SW480 (cell line): Measurements from ENCODE around the gene IRAK3.
"Not testable (repeated sequence)": the region's sequence is repeated elsewhere in the genome, so short reads cannot be mapped to it uniquely, and the experiment has no call there.

Experiments used
- DNase-seq: peaks from one replicate; pipeline ENCODE4 v3.0.0-alpha.2; 2016; ENCODE audit warnings: low spot score

IRAK3 gene

DNA sequence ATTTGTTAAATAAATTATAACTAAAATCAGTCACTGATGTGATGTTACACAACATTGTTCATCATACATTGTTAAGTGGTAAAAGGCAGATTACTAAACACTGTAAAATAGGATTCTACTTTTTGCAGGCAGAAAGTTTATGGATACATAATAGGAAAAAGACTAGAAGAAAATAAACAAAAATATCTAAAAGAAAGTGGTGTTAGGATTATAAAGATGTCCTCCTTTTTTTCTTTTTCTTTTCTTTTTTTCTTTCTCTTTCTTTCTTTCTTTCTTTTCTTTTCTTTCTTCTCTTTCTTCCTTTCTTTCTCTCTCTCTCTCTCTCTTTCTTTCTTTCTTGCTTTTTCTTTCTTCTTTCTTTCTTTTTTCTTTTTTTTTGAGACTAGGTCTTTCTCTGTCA, 73.7 kb downstream of the IRAK3 start:
- DNase-seq = no peak

DNA sequence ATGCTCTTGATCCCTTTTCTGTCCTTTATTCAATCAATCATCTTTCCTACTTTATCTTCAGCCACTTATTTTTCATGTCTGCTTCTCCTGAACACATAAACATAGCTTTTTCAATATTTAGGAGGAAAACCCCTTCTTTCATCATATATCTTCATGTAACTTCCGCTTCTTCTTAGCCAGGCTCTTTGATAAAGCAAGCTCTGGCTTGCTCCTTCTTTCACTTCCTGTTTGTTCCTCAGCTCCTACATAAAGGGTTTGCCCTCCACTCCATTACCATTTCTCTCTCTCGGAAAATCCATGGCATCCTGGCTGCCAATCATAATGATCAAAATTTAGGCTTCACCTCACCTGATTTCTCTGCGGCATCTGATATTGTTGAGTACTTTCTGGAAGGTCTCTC, 79.5 kb downstream of the IRAK3 start:
- DNase-seq = no peak

DNA sequence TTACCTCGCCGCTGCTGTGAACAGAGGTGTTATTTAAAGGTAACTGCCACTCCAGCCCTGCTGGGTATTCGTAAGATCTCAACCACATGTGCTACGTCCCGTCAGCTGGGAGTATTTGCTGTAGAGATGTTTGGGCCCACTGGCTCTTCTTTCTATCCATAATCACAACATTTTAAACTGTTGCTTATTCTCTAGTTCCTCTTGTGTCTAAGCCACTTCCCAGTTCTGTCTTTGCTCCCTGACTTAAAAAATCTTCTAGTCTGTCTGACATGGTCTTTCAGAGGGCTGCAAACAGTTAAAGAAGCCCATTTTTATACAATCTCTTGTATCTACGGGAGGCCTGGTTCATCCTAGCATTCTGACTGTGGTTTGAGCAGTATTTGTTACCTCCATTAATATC, 80.1 kb downstream of the IRAK3 start:
- no peak for DNase-seq

DNA sequence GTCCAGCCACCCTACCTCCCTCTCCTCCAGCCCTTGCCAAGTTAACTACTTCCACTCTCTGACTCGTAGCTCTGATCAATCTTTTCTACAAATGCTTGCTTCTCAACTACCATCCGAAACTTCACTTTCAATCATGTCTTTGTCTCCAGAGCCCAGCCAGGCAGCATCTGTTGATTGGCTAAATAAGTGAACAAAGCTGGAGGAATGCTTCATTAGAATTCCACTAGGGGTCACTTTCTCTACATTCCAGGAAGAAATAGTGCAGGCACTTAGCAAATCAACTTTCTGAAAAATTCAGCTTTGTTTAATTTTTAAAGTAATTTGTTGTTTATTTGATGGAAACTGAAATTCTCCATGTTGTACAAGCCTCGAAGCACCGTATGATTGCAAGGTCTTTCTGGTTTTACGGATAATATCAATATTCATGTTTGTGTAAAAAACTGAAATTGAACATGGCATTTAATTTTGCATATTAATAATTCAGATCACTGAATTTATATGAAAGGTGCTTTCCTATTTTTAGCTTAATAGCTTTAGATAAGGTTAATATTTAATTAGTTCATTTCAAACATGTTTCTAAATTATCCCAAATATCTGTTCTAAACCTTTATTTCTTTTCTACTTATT, 80.9 kb downstream of the IRAK3 start:
- DNase-seq = peak; percentile 39

DNA sequence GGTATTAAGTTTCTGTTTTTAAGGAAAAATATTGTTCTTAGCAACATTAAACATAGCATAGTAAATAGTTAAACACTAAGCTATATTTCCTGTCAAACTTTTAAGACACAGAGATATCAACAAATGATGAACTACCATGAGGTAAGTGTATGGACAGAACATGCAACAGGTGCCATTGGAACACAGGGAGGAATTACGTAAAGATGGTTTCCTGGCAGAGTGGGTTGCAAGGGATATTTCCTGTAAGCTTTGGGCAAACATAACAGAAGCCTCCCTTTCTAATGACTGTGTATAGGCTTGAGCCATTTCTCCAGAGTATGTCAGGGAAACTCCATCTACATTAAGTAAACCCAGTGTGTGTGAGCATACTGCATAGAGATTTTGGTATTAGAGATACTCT, 81.6 kb downstream of the IRAK3 start:
- DNase-seq = no peak

DNA sequence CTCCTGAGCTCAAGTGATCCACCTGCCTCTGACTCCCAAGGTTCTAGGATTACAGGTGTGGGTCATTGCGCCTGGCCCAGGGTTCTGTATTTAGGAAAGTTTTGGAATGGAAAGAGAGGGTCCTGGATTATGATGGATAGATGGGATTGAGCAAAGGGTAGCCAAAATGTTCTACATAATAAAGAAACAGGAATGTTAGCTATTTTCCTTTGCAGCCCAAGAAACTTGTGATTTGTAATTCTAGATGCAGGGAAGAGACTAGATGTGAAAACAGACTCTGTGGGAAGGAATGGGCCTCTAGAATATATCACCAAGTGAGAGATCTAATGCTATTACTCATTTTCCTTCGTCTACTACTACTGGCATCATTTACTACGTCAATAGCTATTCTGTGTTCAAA, 83.6 kb downstream of the IRAK3 start:
- no peak for DNase-seq

DNA sequence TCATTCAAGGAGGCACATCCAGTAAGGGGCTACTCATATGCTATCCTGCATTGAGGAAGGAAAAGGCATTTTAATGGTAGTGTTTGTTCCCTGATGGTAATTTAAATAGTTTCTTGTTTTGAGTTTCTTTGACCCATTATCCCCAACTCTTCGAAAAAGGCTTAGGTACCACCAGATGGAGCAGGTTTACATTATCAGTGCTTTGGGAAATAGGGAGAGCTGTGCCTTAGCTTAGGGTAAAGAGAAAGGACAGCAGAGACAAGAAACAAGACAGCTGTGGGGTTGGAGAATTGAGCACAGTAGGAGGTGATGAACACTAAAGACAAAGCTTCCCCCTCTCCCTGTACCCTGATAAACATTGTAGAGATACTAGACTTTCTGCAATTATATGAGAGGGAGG, 84.1 kb downstream of the IRAK3 start:
- no peak for DNase-seq

DNA sequence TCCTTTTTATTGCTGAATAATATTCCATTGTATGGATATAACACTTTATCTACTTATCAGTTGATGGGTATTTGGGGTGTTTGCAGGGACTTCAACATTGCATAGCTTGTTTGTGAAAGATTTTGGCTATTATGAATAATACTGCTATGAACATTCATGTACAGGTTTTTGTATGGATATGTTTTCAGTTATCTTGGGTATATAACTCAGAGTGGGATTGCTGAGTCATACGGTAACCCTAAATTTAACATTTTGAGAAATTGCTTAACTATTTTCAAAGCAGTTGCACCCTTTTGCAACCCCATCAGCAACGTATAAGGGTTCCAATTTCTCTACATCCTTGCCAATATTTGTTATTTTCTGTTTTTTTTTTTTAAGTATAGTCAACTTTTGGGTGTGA, 86.0 kb downstream of the IRAK3 start:
- no peak for DNase-seq

DNA sequence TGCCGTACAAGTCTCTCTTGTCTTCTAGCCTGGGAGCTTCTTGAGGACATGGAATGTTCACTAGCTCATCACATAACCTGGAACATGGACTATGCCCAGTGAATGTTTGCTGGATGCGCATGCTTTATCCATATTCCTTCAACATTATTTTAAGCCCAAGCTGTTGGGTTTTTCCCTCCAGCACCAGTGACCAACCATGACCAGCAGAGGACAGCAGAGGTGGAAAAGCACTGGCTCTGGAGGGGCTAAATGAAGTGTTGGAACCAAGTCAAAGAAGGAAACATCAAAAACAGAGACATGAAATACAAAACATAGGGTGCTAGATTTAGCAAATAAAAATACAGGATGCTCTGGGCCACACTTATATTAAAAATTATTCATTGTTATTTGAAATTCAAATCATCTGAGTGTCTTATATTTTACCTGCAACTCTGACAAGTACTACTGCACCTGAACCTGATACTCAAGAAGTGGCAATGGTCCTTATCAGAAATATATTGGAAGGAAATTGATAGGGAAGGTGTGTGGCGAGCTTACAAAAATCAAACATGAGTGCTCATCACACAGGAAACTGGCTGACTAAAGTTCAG, 90.2 kb downstream of the IRAK3 start:
- DNase-seq = peak; percentile 18

DNA sequence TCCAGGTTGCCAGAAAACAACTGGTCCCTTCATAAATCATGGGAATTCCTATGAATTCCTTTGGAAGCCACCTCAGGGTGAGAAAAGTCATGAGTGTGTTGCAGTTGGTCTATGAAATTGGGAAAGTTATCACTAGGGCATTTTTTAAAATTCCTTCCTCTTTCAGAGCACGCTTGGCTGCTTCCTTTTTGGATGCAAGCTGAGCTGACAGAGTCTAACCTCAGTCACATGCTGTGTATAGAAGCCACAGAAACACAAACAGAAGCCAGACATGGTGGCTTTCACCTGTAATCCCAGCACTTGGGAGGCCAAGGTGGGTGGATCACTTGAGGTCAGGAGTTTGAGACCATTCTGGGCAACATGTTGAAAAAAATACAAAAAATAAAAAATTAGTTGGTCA, 91.5 kb downstream of the IRAK3 start:
- no peak for DNase-seq

DNA sequence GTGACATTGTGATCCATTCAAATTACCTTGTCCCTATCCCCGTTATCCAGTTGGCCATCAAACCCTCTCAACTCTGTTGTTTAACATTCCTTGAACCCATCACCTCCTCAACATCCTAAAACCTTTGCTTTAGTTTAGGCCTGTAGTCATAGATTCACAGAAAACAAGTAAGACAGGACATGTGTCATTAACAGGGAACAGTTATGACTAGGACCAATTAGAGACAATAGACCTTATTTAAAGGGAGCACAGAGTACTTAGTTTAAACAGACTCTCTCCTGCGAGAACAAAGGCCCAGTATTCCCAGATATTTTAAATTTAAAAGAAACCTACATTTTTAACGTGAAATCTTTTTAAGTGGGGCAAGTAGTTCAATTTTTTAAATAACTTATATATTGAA, 93.2 kb downstream of the IRAK3 start:
- no peak for DNase-seq

DNA sequence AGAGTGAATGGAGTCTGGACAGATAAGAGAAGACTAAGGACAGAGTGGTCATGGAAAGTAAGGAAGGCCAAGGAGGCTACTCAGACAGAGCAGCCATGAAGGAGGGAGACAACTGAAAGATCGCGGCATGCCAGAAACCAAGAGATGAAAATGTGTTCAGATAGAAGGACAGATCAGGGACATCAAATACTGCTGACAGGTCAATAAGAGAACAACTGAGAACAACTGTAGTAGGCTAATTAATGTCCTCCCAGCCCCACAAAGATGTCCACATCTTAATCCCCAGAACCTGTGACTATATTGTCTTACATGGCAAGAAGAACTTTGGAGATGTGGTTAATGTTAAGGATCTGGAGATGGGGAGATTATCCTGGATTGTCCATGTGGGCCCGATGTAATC, 98.3 kb downstream of the IRAK3 start:
- no peak for DNase-seq

DNA sequence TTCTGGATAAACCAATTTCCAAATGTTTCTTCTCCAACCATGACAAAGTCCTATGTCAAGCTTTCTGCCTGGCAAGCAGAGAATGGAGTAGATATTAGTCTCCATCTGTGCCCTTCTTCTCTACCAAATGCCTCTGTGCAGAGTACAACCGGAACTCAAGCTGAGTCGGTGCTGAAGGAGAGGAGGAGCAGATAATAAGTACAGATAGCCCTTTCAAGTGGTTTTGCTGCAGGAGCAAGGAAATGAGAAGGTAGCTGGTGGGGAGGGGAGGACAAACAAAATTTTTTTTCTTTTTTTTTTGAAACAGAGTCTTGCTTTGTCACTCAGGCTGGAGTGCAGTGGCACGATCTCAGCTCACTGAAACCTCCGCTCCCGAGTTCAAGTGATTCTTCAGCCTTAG, 99.1 kb downstream of the IRAK3 start:
- peak; percentile 12 for DNase-seq

DNA sequence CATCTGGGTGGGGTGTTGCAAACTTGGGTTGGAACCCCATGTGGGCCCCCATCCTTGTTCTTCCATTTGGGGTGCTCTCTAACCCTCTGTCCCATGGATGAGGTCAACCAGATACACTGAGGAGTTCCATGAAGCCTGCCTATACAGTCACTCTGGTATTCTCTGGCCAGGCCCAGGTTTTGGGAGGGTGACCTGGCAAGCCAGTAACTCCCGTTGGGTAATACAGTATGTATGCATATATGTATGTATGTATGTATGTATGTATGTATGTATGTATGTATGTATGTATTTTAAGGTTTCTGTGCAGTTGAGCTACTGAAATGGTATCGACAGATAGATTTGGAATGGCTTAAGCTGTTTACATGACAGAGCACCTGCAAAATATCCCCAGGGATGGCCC, 100.5 kb downstream of the IRAK3 start:
- DNase-seq = no peak

DNA sequence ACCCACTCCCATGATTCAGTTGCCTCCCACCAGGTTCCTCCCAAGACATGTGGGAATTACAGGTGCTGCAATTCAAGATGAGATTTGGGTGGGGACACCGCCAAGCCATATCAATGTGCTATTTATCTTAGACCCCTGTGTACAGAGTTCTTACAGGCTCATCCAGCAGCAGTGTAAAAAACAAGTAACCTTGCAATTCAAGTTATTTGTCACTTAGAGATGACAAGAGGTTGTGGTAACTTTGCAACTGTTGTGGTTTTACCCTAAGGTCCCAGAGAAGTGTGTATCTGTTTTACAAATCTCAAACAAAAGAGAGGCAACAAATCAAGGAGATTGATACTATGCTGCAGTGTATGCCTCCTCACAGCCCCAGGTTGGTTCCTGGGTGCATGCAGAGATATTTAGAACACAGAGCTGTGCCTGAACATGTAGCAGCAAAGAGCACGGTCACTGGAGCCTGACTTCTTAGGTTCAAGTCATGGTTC, 101.7 kb downstream of the IRAK3 start:
- no peak for DNase-seq

DNA sequence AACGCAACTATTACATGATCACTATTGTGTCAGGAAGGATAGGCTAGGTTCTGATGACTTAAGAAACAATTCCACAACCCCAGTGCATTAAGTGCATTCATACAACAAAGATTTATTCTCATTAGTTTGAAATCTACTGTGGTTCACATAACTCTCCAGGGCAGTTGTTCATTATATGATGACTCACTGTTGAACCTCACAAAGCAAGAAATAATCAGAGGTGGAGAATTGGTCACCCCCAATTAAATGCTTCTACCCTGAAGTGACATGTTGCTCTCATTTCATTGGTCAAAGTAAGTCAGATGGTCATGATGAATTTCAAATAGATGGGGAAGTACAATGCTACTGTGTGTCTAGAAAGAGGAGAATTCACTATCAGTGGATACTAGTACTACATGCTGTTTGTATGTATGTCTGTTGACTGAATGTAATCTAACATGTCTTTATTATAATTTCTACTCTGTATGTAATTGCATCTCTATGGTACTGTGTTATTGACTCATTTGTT, 107.2 kb downstream of the IRAK3 start:
- DNase-seq = no peak

DNA sequence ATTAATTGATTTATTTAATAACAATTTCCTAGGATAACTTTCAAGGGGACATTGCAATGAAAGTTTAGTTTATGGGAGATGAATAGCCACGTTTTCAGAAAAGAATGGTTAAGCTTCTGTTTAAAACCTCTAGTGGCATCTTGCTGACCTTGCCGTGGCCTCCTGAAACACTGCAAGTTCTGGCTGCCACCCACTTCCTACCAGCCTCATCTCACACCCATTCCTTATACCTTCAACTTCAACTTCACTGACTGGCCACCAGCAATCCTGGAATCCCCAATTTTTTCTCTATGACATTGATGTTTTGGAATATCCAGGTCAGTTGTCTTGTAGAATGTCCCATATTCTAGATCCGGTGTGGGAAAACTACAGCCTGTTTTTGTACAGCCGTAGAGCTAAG, 108.1 kb downstream of the IRAK3 start:
- DNase-seq = no peak

DNA sequence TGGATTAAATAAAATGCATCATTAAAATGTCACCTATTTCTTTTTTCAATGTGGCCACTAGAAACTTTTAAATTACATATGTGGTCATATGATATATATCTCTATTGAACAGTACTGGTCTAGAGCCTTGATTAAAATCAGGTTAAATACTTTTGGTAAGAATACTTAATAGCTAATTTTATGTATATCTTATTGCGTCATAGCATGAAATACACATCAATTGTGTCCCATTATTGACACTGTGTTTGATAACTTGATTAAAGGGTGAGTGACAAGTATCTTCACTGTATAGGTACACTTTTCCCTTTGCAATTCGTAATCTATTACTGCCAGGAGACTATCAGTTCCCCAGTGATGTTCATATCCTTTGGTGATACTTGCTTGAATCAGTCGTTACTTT, 108.9 kb downstream of the IRAK3 start:
- DNase-seq = no peak

DNA sequence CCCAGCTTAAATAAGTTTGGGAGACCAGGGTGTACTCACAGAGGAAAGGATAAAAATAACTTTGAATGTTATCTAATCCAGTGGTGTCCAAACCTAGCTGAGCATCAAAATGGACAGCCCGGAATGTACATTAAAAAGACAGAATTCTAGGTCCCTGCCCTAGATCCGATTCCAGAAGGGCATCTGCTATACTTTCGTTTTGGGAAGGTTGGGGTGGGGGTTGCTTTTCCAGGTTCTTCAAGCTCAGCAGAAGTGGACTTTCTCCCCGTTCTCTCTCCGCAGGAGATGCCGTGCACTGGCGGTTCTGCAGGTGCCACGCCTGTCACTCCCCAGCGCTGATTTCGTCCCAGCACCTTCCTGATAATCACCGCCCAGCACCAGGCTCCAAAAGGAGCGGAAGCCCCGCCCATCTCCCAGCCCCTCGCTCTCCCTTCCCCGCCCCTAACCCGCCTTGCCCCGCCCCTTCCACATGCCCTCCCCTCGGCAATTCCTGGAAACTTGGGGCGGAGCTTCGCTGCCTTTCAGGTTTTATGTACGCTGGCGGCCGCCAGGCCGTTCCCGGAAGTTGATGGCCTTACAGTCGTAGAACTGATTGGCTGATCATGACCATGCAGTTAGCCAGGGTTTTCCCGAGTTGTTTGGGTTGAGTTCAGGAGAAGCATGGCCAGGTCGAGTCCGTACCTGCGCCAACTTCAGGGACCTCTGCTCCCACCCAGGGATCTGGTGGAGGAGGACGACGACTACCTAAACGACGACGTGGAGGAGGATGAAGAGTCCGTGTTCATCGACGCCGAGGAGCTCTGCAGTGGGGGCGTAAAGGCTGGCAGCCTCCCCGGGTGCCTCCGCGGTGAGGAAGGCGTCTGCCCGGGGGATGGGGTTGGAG, 113.2 kb downstream of the IRAK3 start, which contains the start of gene HELB:
Gene HELB, plus strand, starts transcription at position 550 of the 883 bp plus-strand sequence. Its CDS starts 111 bp downstream, at position 661.
- peak; percentile 95 for DNase-seq

DNA sequence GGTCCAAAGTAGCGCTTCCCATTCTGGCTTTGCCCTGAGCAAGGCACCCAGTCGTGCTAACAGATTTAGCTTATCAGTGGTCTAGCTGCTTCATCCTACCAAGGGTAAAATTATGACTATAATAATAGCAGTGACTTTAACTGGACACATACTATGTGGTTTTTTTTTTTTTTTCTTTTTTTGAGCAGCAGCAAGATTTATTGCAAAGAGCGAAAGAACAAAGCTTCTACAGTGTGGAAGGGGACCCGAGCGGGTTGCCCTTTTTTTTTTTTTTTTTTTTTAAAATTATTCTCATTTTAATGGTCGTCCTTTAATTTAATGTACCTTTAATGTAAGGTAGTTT, 113.8 kb downstream of the IRAK3 start:
- no peak for DNase-seq

DNA sequence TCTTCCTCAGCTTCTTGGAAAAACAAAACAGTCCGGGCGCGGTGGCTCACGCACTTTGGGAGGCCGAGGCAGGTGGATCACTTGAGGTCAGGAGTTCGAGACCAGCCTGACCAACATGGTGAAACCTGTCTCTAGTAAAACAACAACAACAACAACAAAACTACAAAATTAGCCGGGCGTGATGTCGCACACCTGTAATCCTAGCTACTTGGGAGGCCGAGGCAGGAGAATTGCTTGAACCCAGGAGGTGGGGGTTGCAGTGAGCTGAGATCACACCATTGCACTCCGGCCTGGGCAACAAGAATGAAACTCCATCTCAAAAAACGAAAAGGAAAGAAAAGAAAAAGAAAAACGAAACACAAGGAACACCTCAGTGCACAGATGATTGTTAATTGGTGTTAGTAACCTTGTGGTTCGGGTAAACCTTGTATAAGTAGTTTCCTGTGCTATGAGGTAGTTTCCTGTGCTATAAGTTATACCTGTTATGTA, 114.3 kb downstream of the IRAK3 start:
- not testable (repeated sequence) for DNase-seq
